IPS-15b (cell line): ENCODE results near the gene MYF6.
A peak's percentile ranks its signal among the peaks of the same experiment; 100 is the strongest.

Experiments
- H3K27me3 ChIP-seq: one replicate; pipeline ENCODE4 v1.6.1; 2013; ENCODE audit warnings: low read length; ENCODE audit not compliant: control insufficient read depth, insufficient read depth
- H3K36me3 ChIP-seq: one replicate; pipeline ENCODE4 v1.6.1; 2013; ENCODE audit warnings: low read length; ENCODE audit not compliant: control insufficient read depth, insufficient read depth
- H3K4me1 ChIP-seq: one replicate; pipeline ENCODE4 v1.6.1; 2013; ENCODE audit warnings: mild to moderate bottlenecking, low read length; ENCODE audit not compliant: control insufficient read depth, insufficient read depth
- H3K4me3 ChIP-seq: one replicate; pipeline ENCODE4 v1.5.1; 2013; ENCODE audit warnings: low read depth, low read length
- H3K9ac ChIP-seq: one replicate; pipeline ENCODE4 v1.6.1; 2013; ENCODE audit warnings: low read depth, mild to moderate bottlenecking, low read length
- H3K9me3 ChIP-seq: one replicate; pipeline ENCODE4 v1.6.1; 2013; ENCODE audit warnings: mild to moderate bottlenecking, low read length; ENCODE audit not compliant: control insufficient read depth, insufficient read depth

The MYF6 gene

GRCh38 chr12:80708259-80708974, 983 bp downstream of the MYF6 start:
- Histone ChIP-seq H3K9me3 (no peaks in the 10 kb centered on the region), H3K27me3 (peaks cover 98% of the 10 kb centered on the region), H3K4me1 (peaks cover 23% of the 10 kb centered on the region), H3K36me3 (no peaks in the 10 kb centered on the region), H3K4me3 (peak overlapping the region; percentile 47), H3K9ac (no peak overlapping the region)

GRCh38 chr12:80708975-80709328, 1.5 kb downstream of the MYF6 start:
- Histone ChIP-seq H3K9ac (no peak overlapping the region), H3K4me1 (peaks cover 24% of the 10 kb centered on the region), H3K9me3 (no peaks in the 10 kb centered on the region), H3K4me3 (peak overlapping the region; percentile 47), H3K27me3 (peaks cover 98% of the 10 kb centered on the region), H3K36me3 (no peaks in the 10 kb centered on the region)

DNA sequence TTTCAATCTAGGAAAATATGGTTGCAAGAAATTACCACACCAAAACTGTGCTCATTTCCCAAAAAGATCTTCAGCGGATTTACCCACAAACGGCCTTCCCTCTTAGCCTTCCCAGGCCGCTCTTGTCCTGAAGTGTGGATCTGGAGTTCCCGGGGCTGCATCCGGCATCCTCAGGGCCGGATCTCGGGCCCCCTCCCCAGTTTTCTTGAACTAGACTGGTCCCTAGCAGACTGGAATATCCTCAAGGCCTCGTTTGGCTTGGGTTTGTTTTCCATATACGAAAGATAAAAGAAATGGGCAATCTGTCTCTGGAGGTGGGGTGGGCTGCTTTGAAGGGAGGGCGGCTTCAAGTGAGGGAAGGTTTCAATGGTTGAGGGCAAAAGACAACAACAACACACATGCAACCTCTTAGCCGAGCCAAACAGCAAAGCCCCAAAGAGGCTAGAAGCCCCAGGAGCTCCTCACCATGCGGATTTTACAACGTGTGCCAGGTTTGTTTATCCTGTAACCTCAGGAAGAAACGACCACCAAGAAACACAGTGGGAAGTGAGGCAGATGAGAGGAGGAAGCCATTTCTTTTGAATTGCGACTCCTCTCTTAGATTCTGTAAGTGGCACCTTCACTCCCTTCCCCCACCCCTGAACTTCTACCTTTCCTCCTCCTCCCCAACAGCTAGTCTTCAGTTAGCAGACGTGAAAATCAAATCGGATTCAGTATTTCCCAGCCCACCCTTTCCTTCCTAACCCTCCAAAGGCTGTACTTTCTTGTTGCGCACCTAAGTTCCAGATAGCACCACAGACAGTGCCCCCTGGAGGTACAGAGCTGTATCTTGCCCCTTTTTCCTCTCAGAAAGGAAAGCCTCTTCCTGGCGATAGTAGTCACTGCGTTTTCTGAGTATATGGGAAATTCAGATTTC, 2.6 kb downstream of the MYF6 start:
- Histone ChIP-seq H3K4me1 (peaks cover 29% of the 10 kb centered on the region), H3K4me3 (peak overlapping the region; percentile 62), H3K9me3 (no peaks in the 10 kb centered on the region), H3K9ac (no peak overlapping the region), H3K27me3 (peaks cover 92% of the 10 kb centered on the region), H3K36me3 (no peaks in the 10 kb centered on the region)

DNA sequence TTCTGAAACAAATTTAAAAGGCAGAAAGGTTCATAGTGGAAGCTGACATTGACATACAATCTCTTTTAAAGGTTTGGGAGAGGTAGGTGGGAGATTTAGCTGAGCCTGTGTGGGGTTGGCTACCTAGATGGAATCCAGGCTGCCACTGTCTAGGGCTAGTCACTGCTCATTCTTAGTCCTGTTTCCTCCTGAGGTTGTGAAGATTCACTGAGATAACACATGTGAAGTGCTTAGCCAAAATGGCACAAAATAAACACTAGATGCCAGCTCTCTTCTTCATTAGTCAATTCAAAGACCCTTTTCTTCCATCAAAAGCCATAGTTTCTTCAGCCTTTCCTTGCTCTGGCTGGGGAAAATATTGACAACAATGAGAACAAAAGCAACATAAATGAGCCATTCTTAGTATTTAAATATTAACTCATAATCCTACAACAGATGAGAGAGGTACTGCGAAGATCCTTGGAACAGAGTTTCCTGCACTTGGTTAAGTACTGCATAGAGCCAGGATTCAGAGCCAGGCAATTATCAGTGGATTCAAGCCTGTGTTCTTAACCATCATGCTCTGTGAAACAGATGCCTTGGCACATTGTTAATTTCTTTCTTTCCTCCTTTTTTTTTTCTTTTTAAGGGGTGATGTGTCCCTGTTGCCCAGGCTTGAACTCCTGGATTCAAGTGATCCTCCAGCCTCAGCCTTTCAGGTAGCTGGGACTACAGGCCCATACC, 3.5 kb downstream of the MYF6 start:
- Histone ChIP-seq H3K4me1 (peaks cover 36% of the 10 kb centered on the region), H3K9me3 (no peaks in the 10 kb centered on the region), H3K27me3 (peaks cover 92% of the 10 kb centered on the region), H3K36me3 (no peaks in the 10 kb centered on the region), H3K9ac (no peak overlapping the region), H3K4me3 (peak overlapping the region; percentile 62)

DNA sequence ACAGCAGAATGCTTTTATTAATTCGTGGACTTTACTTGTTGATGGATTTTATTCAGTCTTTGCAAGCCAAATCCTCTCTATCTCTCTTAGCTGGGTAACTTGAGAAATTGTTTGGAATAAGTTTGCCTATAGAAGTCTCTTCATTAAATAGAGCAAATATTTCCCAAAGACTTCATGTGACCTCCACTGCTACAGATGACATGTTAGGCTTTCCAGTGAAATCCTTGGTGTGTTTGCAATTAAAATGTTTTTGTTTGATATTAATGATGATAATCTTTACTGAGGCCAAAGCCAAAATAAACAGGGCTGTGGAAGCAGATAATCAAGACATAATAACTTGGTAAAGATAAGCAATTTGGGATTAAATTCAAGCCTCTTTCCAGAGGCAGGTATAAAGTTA, 4.4 kb downstream of the MYF6 start:
- Histone ChIP-seq H3K27me3 (peaks cover 92% of the 10 kb centered on the region), H3K9me3 (no peaks in the 10 kb centered on the region), H3K4me1 (peaks cover 40% of the 10 kb centered on the region)

GRCh38 chr12:80712866-80713265, 5.4 kb downstream of the MYF6 start:
- peaks cover 92% of the 10 kb centered on the region for H3K27me3 ChIP-seq
- no peaks in the 10 kb centered on the region for H3K9me3 ChIP-seq
- no peak overlapping the region for H3K9ac ChIP-seq
- no peaks in the 10 kb centered on the region for H3K36me3 ChIP-seq
- no peak overlapping the region for H3K4me3 ChIP-seq
- H3K4me1 ChIP-seq: peaks cover 40% of the 10 kb centered on the region

More for the DNA sequence above, 4.4 kb downstream of the MYF6 start:
- Histone ChIP-seq H3K4me3 (no peak overlapping the region), H3K9ac (no peak overlapping the region), H3K36me3 (no peaks in the 10 kb centered on the region)

- Histone ChIP-seq H3K4me3 (peak overlapping the region; percentile 24), H3K27me3 (peaks cover 94% of the 10 kb centered on the region), H3K9me3 (no peaks in the 10 kb centered on the region), H3K9ac (no peak overlapping the region), H3K36me3 (no peaks in the 10 kb centered on the region), H3K4me1 (peaks cover 40% of the 10 kb centered on the region)
Observed at GRCh38 chr12:80713419-80713818, 6.0 kb downstream of the MYF6 start.

GRCh38 chr12:80714055-80714454, 6.6 kb downstream of the MYF6 start:
- H3K4me3 ChIP-seq: peak overlapping the region; percentile 24
- no peak overlapping the region for H3K9ac ChIP-seq
- no peaks in the 10 kb centered on the region for H3K9me3 ChIP-seq
- peaks cover 93% of the 10 kb centered on the region for H3K27me3 ChIP-seq
- peaks cover 36% of the 10 kb centered on the region for H3K4me1 ChIP-seq
- H3K36me3 ChIP-seq: no peaks in the 10 kb centered on the region

GRCh38 chr12:80714846-80715245, 7.4 kb downstream of the MYF6 start:
- Histone ChIP-seq H3K36me3 (no peaks in the 10 kb centered on the region), H3K9ac (no peak overlapping the region), H3K4me3 (peak overlapping the region; percentile 3), H3K27me3 (peaks cover 85% of the 10 kb centered on the region), H3K4me1 (peaks cover 33% of the 10 kb centered on the region), H3K9me3 (no peaks in the 10 kb centered on the region)

GRCh38 chr12:80715713-80716249, 8.3 kb downstream of the MYF6 start:
- Histone ChIP-seq H3K9me3 (no peaks in the 10 kb centered on the region), H3K27me3 (peaks cover 76% of the 10 kb centered on the region), H3K9ac (no peak overlapping the region), H3K36me3 (no peaks in the 10 kb centered on the region), H3K4me1 (peaks cover 26% of the 10 kb centered on the region), H3K4me3 (peak overlapping the region; percentile 31)

DNA sequence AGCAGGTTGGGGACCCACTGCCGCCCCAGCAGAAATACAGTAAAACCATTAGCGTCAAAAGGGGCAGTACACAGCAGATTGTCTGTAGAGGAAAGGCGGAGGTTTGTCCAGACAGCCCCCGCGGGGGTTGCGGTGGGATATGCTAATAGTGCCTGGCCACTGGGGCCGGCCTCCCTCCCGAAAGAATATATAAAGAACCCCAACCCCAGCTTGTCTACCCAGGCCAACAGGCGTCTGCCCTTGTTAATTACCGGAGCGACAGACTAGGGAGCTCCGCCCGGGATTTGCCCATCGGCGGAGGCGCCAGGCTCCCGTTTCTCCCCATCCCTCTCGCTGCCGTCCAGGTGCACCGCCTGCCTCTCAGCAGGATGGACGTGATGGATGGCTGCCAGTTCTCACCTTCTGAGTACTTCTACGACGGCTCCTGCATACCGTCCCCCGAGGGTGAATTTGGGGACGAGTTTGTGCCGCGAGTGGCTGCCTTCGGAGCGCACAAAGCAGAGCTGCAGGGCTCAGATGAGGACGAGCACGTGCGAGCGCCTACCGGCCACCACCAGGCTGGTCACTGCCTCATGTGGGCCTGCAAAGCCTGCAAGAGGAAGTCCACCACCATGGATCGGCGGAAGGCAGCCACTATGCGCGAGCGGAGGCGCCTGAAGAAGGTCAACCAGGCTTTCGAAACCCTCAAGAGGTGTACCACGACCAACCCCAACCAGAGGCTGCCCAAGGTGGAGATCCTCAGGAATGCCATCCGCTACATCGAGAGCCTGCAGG, 9.4 kb downstream of the MYF6 start, which contains the start of gene MYF5:
Gene MYF5, plus strand, starts transcription at position 217 of the 774 bp plus-strand sequence. Its CDS starts 152 bp downstream, at position 369.
- Histone ChIP-seq H3K9ac (no peak within 1 kb of the TSS), H3K9me3 (no peaks in the 10 kb centered on the region), H3K27me3 (peaks cover 65% of the 10 kb centered on the region), H3K36me3 (no peaks in the 10 kb centered on the region), H3K4me3 (peak within 1 kb of the TSS; percentile 31), H3K4me1 (peaks cover 25% of the 10 kb centered on the region)
